Retina (tissue), 1 donor: ENCODE results near the gene STEEP1.
A peak's percentile ranks its signal among the peaks of the same experiment; 100 is the strongest.
"Not testable (repeated sequence)": the region's sequence is repeated elsewhere in the genome, so short reads cannot be mapped to it uniquely, and the experiment has no call there.

Source experiments
- DNase-seq: peaks from one replicate; pipeline ENCODE4 v3.0.0-alpha.2; 2016

STEEP1 gene

GRCh38 chrX:119529345-119530276 is 35.6 kb downstream of the STEEP1 start:
- DNase-seq = no peak

- DNase-seq = no peak
These were observed 41.5 kb downstream of the STEEP1 start for GRCh38 chrX:119523664-119524184.

- no peak for DNase-seq
These were observed 44.0 kb downstream of the STEEP1 start for GRCh38 chrX:119521246-119521645.

- no peak for DNase-seq
These were observed 46.8 kb downstream of the STEEP1 start for GRCh38 chrX:119518371-119518770.

- DNase-seq = peak; percentile 63
These were observed 49.0 kb downstream of the STEEP1 start for GRCh38 chrX:119516157-119516702.

- DNase-seq = peak; percentile 40
These were observed 52.9 kb downstream of the STEEP1 start for GRCh38 chrX:119512146-119512800.

GRCh38 chrX:119507206-119507605 is 58.0 kb downstream of the STEEP1 start:
- no peak for DNase-seq

- DNase-seq = no peak
These were observed 59.3 kb downstream of the STEEP1 start for GRCh38 chrX:119505945-119506344.

- DNase-seq = not testable (repeated sequence)
These were observed 60.1 kb downstream of the STEEP1 start for GRCh38 chrX:119505145-119505544.

- no peak for DNase-seq
These were observed 61.7 kb downstream of the STEEP1 start for GRCh38 chrX:119503484-119503861.

GRCh38 chrX:119502727-119503483 is 62.3 kb downstream of the STEEP1 start:
- no peak for DNase-seq

- DNase-seq = no peak
These were observed 63.6 kb downstream of the STEEP1 start for GRCh38 chrX:119501511-119502148.

GRCh38 chrX:119500061-119500800 is 65.0 kb downstream of the STEEP1 start:
- no peak for DNase-seq

- DNase-seq = no peak
These were observed 68.0 kb downstream of the STEEP1 start for GRCh38 chrX:119497185-119497584.

GRCh38 chrX:119495734-119496726 is 69.2 kb downstream of the STEEP1 start:
- no peak for DNase-seq

GRCh38 chrX:119493851-119494495 is 71.2 kb downstream of the STEEP1 start:
- DNase-seq = not testable (repeated sequence)

- no peak for DNase-seq
These were observed 72.7 kb downstream of the STEEP1 start for GRCh38 chrX:119492463-119492862.

- DNase-seq = no peak
These were observed 75.8 kb downstream of the STEEP1 start for GRCh38 chrX:119489212-119490074.

- peak; percentile 38 for DNase-seq
These were observed 76.5 kb downstream of the STEEP1 start for GRCh38 chrX:119488749-119489148.
